Activated naive CD4-positive, alpha-beta T cell treated with anti-CD3 and anti-CD28 coated beads, Interleukin-2, amount 50 U/mL, for 72 hours (primary cell): ENCODE measurements around the gene TTC39A. TPM values are rescaled to one million over a fixed set of nuclear protein-coding genes. Genes with fewer than 3 reads are reported as not detected.

Experiments used
- ATAC-seq, 2 donors: fragments of 150-1000 bp; cut with Tn5 transposase; 2 replicates each; pipeline ENCODE4 v1.10.0; 2021; ENCODE audit warnings: mild to moderate bottlenecking in 2 of 2, moderate library complexity in 2 of 2
- DNase-seq, 2 donors: peaks; one replicate each; pipeline ENCODE4 v3.0.0; 2021 to 2022; ENCODE audit warnings: low spot score in 2 of 2
- H3K27ac Mint-ChIP-seq, 2 donors: one replicate each; pipeline ENCODE4 v1.8.0; 2022; ENCODE audit warnings: mild to moderate bottlenecking in 2 of 2, mixed read lengths in 2 of 2
- H3K36me3 Mint-ChIP-seq, 2 donors: one replicate each; pipeline ENCODE4 v1.8.0; 2022; ENCODE audit warnings: mixed read lengths in 2 of 2
- H3K9me3 Mint-ChIP-seq, 2 donors: one replicate each; pipeline ENCODE4 v1.8.0; 2022; ENCODE audit warnings: mixed read lengths in 2 of 2
- total RNA-seq, 2 donors: library from RNA; stranded (reverse); gene quantifications; one replicate each; pipeline ENCODE4 v1.2.3, GENCODE V29; 2022

TTC39A gene
- total RNA-seq, 2 donors from 2014 or later = 0.61 to 1.1 TPM

GRCh38 chr1:51237351-51238033 lies 92.9 kb downstream of the TTC39A start:
- no peak for DNase-seq
- Mint-ChIP-seq H3K27ac (no peak overlapping the region), H3K36me3 (no peaks in the 10 kb centered on the region), H3K9me3 (no peaks in the 10 kb centered on the region)
- ATAC-seq = no peak

Other genes with a start within 250 kb of the TTC39A start
- not detected for gene C1orf185, start 228.3 kb downstream of the TTC39A start, total RNA-seq
- 10 to 100 TPM; 22.2 to 26.6 TPM for gene RNF11, start 94.3 kb downstream of the TTC39A start, total RNA-seq
- gene EPS15, start 188.7 kb upstream of the TTC39A start, total RNA-seq = 10 to 100 TPM; 56.4 to 59.9 TPM